GM12874 (cell line): ENCODE results near the gene MCTP1.

Source experiments
- TF ChIP-seq, protein P1 (sequence below): IDR thresholded peaks from 2 replicates; pipeline ENCODE4 v1.5.1; 2011; ENCODE audit warnings: low read depth, mild to moderate bottlenecking, control low read depth, low read length, moderate library complexity; ENCODE audit not compliant: insufficient read depth

MCTP1 gene

DNA sequence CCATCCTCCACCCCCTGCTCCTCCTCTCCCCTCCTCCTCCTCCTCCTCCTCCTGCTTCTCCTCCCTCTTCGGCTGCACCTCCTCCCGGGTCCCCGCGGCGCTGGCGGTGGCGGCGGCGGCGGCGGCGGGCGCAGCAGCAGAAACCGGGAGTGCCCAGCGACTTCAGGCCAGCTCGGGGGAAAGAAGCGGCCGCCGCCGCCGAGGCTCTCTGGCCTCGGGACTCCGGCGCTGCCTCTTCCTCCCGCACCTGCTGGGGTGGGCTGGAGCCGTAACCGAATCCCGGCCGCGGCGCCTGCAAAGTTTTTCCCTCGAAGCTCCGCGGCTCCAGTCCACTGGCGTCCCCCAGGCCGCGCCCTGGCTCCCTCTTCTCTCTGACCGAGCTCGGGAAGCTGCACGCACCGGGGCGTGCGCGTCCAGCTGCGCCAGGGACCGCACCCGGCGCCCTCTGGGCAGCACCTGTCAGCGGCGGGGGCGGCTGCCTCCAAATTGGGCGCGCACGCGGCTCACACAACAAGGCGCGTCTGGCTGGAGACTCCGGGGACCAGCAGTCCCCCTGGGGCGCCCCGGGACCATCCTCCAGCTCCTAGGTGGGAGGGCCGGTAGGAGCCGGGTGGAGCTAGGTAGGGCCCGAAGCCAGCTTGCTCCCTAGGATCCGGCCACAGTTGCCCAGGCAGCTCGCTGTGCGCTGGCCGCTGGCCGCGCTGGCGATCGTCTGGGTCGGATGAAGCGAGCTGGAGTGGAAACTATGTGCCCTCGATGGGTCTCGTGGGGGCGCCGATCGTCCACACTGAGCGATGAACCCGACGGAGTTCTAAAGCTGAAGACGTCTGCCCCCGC is at the start of gene MCTP1:
Gene MCTP1, minus strand, starts transcription at position 523 of the 837 bp plus-strand sequence.
- TF ChIP-seq, protein P1, sequence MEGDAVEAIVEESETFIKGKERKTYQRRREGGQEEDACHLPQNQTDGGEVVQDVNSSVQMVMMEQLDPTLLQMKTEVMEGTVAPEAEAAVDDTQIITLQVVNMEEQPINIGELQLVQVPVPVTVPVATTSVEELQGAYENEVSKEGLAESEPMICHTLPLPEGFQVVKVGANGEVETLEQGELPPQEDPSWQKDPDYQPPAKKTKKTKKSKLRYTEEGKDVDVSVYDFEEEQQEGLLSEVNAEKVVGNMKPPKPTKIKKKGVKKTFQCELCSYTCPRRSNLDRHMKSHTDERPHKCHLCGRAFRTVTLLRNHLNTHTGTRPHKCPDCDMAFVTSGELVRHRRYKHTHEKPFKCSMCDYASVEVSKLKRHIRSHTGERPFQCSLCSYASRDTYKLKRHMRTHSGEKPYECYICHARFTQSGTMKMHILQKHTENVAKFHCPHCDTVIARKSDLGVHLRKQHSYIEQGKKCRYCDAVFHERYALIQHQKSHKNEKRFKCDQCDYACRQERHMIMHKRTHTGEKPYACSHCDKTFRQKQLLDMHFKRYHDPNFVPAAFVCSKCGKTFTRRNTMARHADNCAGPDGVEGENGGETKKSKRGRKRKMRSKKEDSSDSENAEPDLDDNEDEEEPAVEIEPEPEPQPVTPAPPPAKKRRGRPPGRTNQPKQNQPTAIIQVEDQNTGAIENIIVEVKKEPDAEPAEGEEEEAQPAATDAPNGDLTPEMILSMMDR = no peak

DNA sequence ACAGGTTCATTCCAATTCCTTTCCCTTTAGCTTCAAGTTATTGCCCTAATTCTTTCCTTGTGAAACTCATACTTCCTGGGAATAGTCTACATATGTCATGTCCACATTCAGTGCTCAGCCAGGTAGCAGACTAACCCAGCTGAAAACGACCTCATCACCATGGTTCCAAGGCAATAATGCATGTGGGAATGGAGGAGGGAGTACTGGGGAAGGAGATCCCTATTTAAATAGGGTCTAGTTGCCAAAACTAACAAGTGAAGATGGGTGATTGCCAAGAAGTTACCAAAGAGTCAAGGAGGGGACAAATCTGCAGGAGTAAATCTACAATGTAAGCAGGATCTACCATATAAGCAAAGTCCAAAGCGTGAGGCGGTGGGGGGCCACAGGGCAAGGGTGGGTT is 47.3 kb upstream of the MCTP1 start:
- TF ChIP-seq, protein P1 = no peak

DNA sequence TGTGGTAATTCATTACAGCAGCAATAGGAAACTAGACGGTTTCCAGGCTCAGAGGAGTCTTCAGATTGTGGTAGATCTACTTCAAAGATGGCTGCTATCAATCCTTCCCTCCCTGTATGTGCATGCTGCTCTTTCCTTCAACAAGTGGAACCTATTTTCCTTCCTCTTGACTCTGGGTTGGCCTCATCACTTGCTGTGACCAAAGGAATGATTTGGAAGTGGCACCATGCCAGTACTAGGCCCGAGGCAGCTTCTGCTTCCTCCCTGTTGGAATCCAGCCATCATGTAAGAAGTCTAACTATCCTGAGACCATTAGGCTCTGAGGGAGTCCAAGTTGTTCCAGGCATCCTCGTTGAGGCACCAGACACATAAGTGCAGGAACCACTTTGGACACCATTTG is 46.5 kb upstream of the MCTP1 start:
- TF ChIP-seq, protein P1 = no peak

DNA sequence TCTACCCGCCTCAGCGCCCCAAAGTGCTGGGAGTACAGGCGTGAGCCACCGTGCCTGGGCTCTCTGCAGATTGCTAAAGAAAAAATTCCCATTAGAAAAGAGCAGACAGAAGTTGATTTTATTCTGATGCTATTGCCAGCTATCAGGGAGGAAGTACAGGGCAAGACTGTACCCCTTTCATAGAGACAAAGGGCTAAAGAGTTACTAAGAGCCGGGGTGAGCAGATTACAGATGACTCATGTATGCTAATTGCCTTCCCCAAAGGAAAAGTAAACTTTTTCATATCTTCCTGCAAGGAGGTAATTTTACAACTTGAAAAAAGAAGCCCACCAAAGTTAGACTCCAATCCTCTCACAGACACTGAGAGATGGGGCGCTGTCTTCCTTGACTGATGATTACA is 42.3 kb upstream of the MCTP1 start:
- TF ChIP-seq, protein P1 = no peak

DNA sequence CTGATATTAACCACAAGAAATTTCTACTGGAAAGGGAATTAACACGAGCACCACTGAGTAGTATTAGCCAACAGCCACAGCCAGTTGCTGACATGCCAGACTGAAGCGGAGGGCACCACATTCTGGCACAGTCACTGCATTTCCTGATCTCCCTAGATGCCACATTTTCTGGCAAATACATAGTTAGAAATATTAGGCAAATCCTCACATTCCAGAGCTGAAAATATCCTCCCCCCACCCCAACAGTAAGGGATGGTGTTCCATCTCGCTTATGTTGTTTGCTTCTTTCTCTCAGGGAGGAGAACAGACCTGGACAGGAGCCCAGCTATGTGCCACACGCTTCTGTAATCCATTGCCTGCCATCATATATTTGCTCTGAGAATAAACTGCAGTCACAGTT is 32.8 kb upstream of the MCTP1 start:
- TF ChIP-seq, protein P1 = no peak

DNA sequence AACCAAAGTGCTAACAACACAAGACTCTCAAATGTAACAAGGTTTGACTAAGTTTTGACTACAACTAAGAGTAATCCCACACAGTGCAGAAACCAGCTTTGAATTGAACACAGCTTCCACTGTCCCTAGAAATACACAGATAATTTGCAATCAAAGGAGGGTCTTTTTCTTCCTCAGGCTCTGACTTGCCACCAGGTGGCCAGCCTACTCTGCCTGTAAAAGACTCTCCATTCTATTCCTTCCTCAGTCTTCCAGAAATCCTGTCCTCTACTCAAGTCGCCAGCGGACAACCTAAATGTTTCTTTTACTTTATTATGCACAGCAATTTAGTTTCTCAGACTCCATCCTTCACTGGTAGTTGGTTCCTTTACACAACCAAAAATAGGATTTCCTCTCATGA is 32.2 kb upstream of the MCTP1 start:
- TF ChIP-seq, protein P1 = no peak

DNA sequence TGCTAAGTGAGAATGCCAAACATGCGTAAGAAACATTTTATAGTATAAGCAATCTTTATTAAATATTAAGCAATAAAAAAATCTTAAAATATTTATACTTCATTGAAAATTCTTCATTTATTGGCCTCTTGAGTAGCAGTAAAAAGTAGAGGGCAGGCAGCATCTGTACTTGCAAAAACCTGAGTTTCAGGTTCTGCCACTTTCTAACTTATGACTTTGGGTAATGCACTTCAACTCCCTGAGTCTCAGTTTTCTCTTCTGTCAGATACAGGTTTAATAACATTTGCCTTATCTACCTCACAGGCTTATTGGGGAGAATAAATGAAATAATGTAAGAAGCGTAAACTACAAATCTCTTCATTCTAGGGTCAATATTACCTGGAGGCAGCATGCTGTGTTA is 19.8 kb upstream of the MCTP1 start:
- TF ChIP-seq, protein P1 = no peak

DNA sequence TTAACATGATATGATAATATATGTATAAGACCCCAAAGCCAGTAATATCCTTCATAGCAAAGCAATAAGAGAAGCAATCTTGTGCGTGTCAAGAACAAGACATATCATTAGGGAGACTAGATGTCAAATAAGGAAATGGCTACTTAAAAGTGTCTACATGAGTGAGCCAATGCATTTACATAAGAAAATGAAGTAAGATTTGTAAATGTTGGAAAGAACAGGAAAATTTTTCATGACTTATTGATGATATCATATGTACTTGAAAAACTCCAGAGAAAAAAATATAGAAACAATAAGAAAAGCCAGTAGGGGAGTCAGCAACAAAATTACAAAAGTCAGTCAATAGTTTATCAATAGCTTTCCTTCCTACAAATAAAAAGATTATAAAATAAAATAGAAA is 13.8 kb upstream of the MCTP1 start:
- TF ChIP-seq, protein P1 = no peak
